PC-3 (cell line): Measurements from ENCODE around the gene LRP2. TPM values are rescaled to one million over a fixed set of nuclear protein-coding genes. Genes with fewer than 3 reads are reported as not detected.
A peak's percentile ranks its signal among the peaks of the same experiment; 100 is the strongest.

ENCODE experiments used
- ATAC-seq: fragments of 200-7000 bp; cut with Tn5 transposase; 2 replicates; pipeline ENCODE4 v1.9.1; 2020; ENCODE audit warnings: mild to moderate bottlenecking, moderate library complexity
- BruUV-seq: library from RNA; stranded (reverse); fragments of 400-500 nt; replicated peaks from 2 replicates; lab custom pipeline; 2021; lab: Mats Ljungman, UMichigan
- CTCF ChIA-PET: fragments of 300-600 bp; sonication (Branson Sonifier 250); formaldehyde crosslinking; loops from one replicate; lab custom pipeline; 2022; ENCODE audit warnings: antibody characterized with exemption; lab: Charles Lee
- POLR2A ChIA-PET: fragments of 300-600 bp; sonication (Branson Sonifier 250); formaldehyde crosslinking; loops from one replicate; lab custom pipeline; 2022; ENCODE audit warnings: antibody characterized with exemption; ENCODE audit not compliant: unreplicated experiment; lab: Charles Lee
- DNase-seq: peaks from one replicate; pipeline ENCODE4 v3.0.0-alpha.2; 2015
- H2AFZ ChIP-seq: fragments of 300-600 bp; sonication (generic); 2 replicates; pipeline ENCODE4 v1.6.0; 2016; ENCODE audit warnings: antibody characterized with exemption, low read length
- H3F3A ChIP-seq: fragments of 300-600 bp; sonication (generic); one replicate; pipeline ENCODE4 v1.6.0; 2017; ENCODE audit warnings: antibody characterized with exemption, low read length, control low read depth, mild to moderate bottlenecking; ENCODE audit not compliant: unreplicated experiment
- H3K27ac ChIP-seq: fragments of 300-600 bp; sonication (generic); 2 replicates; pipeline ENCODE4 v1.5.1; 2016; ENCODE audit warnings: mild to moderate bottlenecking, low read length
- H3K27me3 ChIP-seq: fragments of 300-600 bp; sonication (generic); 2 replicates; pipeline ENCODE4 v1.6.1; 2016; ENCODE audit warnings: low read length, mixed read lengths
- H3K36me3 ChIP-seq: fragments of 300-600 bp; sonication (generic); 2 replicates; pipeline ENCODE4 v1.6.1; 2016; ENCODE audit warnings: low read depth, mixed run types, low read length, mixed read lengths
- H3K4me1 ChIP-seq: fragments of 300-600 bp; sonication (generic); 2 replicates; pipeline ENCODE4 v1.5.1; 2016; ENCODE audit warnings: low read length; ENCODE audit not compliant: insufficient read depth
- H3K4me2 ChIP-seq: fragments of 300-600 bp; sonication (generic); 2 replicates; pipeline ENCODE4 v1.6.0; 2016; ENCODE audit warnings: low read length
- H3K4me3 ChIP-seq: fragments of 300-600 bp; sonication (generic); 2 replicates; pipeline ENCODE4 v1.5.1; 2016; ENCODE audit warnings: mild to moderate bottlenecking, low read length, mixed read lengths
- H3K79me2 ChIP-seq: fragments of 300-600 bp; sonication (generic); 2 replicates; pipeline ENCODE4 v1.6.1; 2017; ENCODE audit warnings: low read length, mixed read lengths
- H3K9ac ChIP-seq: fragments of 300-600 bp; sonication (generic); 2 replicates; pipeline ENCODE4 v1.6.0; 2016; ENCODE audit warnings: mild to moderate bottlenecking, low read length
- H3K9me2 ChIP-seq: fragments of 300-600 bp; sonication (generic); replicated peaks from 2 replicates; pipeline ENCODE4 v1.6.1; 2016; ENCODE audit warnings: mixed run types, low read length, mixed read lengths
- H3K9me3 ChIP-seq: fragments of 300-600 bp; sonication (generic); 2 replicates; pipeline ENCODE4 v1.6.1; 2016; ENCODE audit warnings: low read length, mixed read lengths
- H4K20me1 ChIP-seq: fragments of 300-600 bp; sonication (generic); 2 replicates; pipeline ENCODE4 v1.6.1; 2016; ENCODE audit warnings: low read length, mixed read lengths
- EZH2 ChIP-seq: fragments of 300-600 bp; sonication (generic); IDR thresholded peaks from one replicate; pipeline ENCODE4 v1.6.1; 2017; ENCODE audit warnings: antibody characterized with exemption, mild to moderate bottlenecking, low read length; ENCODE audit not compliant: unreplicated experiment
- EZH2phosphoT487 ChIP-seq: fragments of 300-600 bp; sonication (generic); IDR thresholded peaks from 2 replicates; pipeline ENCODE4 v1.6.1; 2018; ENCODE audit warnings: mild to moderate bottlenecking, antibody characterized with exemption, low read length, borderline replicate concordance
- intact Hi-C: fragments of 100-400 bp; cut with micrococcal nuclease; formaldehyde crosslinking; loops from 2 replicates; pipeline ENCODE4 v1.9.0; 2023
- total RNA-seq: library from RNA; depleted of rRNA; stranded (reverse); fragments of >200 nt; gene quantifications from 2 replicates; pipeline ENCODE4 v1.2.3, GENCODE V29; 2014
- TF ChIP-seq, protein P1 (sequence below): fragments of 300-600 bp; sonication (generic); conservative IDR thresholded peaks from 2 replicates; pipeline ENCODE4 v1.5.1; 2017; ENCODE audit warnings: antibody characterized with exemption, low read depth, mild to moderate bottlenecking, low read length

The LRP2 gene
- total RNA-seq, 1 experiment from 2014 or later = not detected

GRCh38 chr2:169086893-169087467 lies 275.4 kb downstream of the LRP2 start:
- Histone ChIP-seq H3K9me3 (0 out of 2 replicates have a peak, but pooled peaks cover 8% of the 10 kb centered on the region), H3K36me3 (no peaks in the 10 kb centered on the region; the same call in 1 of the 2 replicates), H3F3A (no peaks in the 10 kb centered on the region), H3K4me1 (peaks cover 22% of the 10 kb centered on the region), H3K79me2 (no peaks in the 10 kb centered on the region), H4K20me1 (no peaks in the 10 kb centered on the region), H3K4me3 (no peak overlapping the region), H3K9ac (no peak overlapping the region), H3K9me2 (no peaks in the 10 kb centered on the region; the same call in 1 of the 2 replicates), H3K4me2 (0 out of 2 replicates have a peak overlapping the region, but pooled peaks have one; percentile 5), H2AFZ (no peak overlapping the region), H3K27me3 (no peaks in the 10 kb centered on the region), H3K27ac (peak overlapping the region; percentile 58)
- ATAC-seq (peak; percentile 35), DNase-seq (peak; percentile 85)
- intact Hi-C loops = no loop called here
- POLR2A ChIA-PET = no interaction called here
- BruUV-seq = no TSS peak
- TF ChIP-seq EZH2phosphoT487 (no peak), EZH2 (no peak)
- TF ChIP-seq, protein P1, sequence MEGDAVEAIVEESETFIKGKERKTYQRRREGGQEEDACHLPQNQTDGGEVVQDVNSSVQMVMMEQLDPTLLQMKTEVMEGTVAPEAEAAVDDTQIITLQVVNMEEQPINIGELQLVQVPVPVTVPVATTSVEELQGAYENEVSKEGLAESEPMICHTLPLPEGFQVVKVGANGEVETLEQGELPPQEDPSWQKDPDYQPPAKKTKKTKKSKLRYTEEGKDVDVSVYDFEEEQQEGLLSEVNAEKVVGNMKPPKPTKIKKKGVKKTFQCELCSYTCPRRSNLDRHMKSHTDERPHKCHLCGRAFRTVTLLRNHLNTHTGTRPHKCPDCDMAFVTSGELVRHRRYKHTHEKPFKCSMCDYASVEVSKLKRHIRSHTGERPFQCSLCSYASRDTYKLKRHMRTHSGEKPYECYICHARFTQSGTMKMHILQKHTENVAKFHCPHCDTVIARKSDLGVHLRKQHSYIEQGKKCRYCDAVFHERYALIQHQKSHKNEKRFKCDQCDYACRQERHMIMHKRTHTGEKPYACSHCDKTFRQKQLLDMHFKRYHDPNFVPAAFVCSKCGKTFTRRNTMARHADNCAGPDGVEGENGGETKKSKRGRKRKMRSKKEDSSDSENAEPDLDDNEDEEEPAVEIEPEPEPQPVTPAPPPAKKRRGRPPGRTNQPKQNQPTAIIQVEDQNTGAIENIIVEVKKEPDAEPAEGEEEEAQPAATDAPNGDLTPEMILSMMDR = no peak
- CTCF ChIA-PET = no interaction called here

DNA sequence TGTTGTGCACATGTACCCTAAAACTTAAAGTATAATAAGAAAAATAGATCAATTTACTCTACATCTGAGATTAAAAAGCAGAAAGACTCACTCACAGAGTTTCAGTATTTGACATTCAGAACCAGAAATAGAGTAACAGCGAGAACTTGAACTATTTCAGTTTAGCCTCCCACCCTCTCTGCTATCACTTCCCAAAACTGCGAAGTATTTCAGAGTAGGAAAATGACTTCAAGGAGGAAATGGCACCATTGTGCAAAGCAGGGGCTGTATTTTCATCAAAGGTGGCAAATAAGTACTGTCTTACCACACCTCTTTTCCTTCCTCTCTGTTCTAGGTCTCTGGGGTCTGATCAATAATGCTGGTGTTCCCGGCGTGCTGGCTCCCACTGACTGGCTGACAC lies 279.3 kb downstream of the LRP2 start:
- H3K79me2 ChIP-seq = no peaks in the 10 kb centered on the region
- no peak for DNase-seq
- TF ChIP-seq EZH2 (no peak), EZH2phosphoT487 (no peak)
- TF ChIP-seq, protein P1 = no peak
- BruUV-seq = no TSS peak
- H2AFZ ChIP-seq = no peak overlapping the region
- ATAC-seq = no peak
- H3K9me2 ChIP-seq = no peaks in the 10 kb centered on the region; the same call in 1 of the 2 replicates
- 0 out of 2 replicates have a peak, but pooled peaks cover 8% of the 10 kb centered on the region for H3K9me3 ChIP-seq
- H3K4me1 ChIP-seq = peaks cover 19% of the 10 kb centered on the region
- H3K36me3 ChIP-seq = no peaks in the 10 kb centered on the region; the same call in 1 of the 2 replicates
- no peak overlapping the region for H3K27ac ChIP-seq
- POLR2A ChIA-PET = no interaction called here
- intact Hi-C loops = no loop called here
- H3F3A ChIP-seq = no peaks in the 10 kb centered on the region
- no peaks in the 10 kb centered on the region for H3K27me3 ChIP-seq
- no peaks in the 10 kb centered on the region for H4K20me1 ChIP-seq
- no peak overlapping the region for H3K9ac ChIP-seq
- H3K4me2 ChIP-seq = no peak overlapping the region
- H3K4me3 ChIP-seq = no peak overlapping the region
- CTCF ChIA-PET = no interaction called here

DNA sequence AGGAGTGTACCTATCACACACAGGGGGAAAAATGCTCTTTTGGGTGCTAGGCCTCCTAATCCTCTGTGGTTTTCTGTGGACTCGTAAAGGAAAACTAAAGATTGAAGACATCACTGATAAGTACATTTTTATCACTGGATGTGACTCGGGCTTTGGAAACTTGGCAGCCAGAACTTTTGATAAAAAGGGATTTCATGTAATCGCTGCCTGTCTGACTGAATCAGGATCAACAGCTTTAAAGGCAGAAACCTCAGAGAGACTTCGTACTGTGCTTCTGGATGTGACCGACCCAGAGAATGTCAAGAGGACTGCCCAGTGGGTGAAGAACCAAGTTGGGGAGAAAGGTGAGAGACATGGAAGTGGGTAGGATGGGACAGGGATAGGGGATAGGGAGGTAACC lies 280.8 kb downstream of the LRP2 start:
- H3K9me2 ChIP-seq = no peaks in the 10 kb centered on the region; the same call in 1 of the 2 replicates
- intact Hi-C loops = no loop called here
- 0 out of 2 replicates have a peak, but pooled peaks cover 8% of the 10 kb centered on the region for H3K9me3 ChIP-seq
- H3F3A ChIP-seq = no peaks in the 10 kb centered on the region
- no peak overlapping the region for H2AFZ ChIP-seq
- no peak overlapping the region for H3K9ac ChIP-seq
- TF ChIP-seq EZH2phosphoT487 (no peak), EZH2 (no peak)
- TF ChIP-seq, protein P1 = no peak
- H3K36me3 ChIP-seq = no peaks in the 10 kb centered on the region; the same call in 1 of the 2 replicates
- ChIA-PET CTCF (interaction anchor here (0.6 kb wide), 1 partner anchor 409 kb away, joined by 3 read pairs; no protein-coding TSS in a partner anchor), POLR2A (no interaction called here)
- H3K27ac ChIP-seq = no peak overlapping the region
- no peaks in the 10 kb centered on the region for H3K27me3 ChIP-seq
- H4K20me1 ChIP-seq = no peaks in the 10 kb centered on the region
- no peaks in the 10 kb centered on the region for H3K79me2 ChIP-seq
- peaks cover 8% of the 10 kb centered on the region for H3K4me1 ChIP-seq
- ATAC-seq = no peak
- BruUV-seq = no TSS peak
- H3K4me2 ChIP-seq = no peak overlapping the region
- DNase-seq = no peak
- no peak overlapping the region for H3K4me3 ChIP-seq
